HG03280 (cell line): ENCODE results near the gene LSM11.

ENCODE experiments used
- ATAC-seq: cut with Tn5 transposase; IDR thresholded peaks from one replicate; pipeline ENCODE4 v1.9.1; 2021; ENCODE audit warnings: mild to moderate bottlenecking, moderate library complexity; ENCODE audit not compliant: unreplicated experiment

Gene LSM11

GRCh38 chr5:157767689-157768088 is 24.2 kb downstream of the LSM11 start:
- no peak for ATAC-seq

- ATAC-seq: no peak
Observed at GRCh38 chr5:157770665-157771064, 27.2 kb downstream of the LSM11 start.

- no peak for ATAC-seq
Observed at GRCh38 chr5:157772127-157772526, 28.6 kb downstream of the LSM11 start.

- no peak for ATAC-seq
Observed at GRCh38 chr5:157778121-157778805, 34.8 kb downstream of the LSM11 start.

- ATAC-seq: no peak
Observed at GRCh38 chr5:157779221-157779620, 35.7 kb downstream of the LSM11 start.

GRCh38 chr5:157785801-157786200 is 42.3 kb downstream of the LSM11 start:
- no peak for ATAC-seq

GRCh38 chr5:157793301-157793700 is 49.8 kb downstream of the LSM11 start:
- no peak for ATAC-seq

GRCh38 chr5:157799578-157799977 is 56.1 kb downstream of the LSM11 start:
- no peak for ATAC-seq

- ATAC-seq: no peak
Observed at GRCh38 chr5:157800137-157800536, 56.6 kb downstream of the LSM11 start.

- ATAC-seq: no peak
Observed at GRCh38 chr5:157802736-157803135, 59.2 kb downstream of the LSM11 start.

- ATAC-seq: no peak
Observed at GRCh38 chr5:157808043-157808442, 64.5 kb downstream of the LSM11 start.
